ENCODE data around the gene SLC5A2. TPM values are rescaled to one million over a fixed set of nuclear protein-coding genes. Genes with fewer than 3 reads are reported as not detected.
"Not testable (repeated sequence)": the region's sequence is repeated elsewhere in the genome, so short reads cannot be mapped to it uniquely, and the experiment has no call there.

Gene SLC5A2
- total RNA-seq (1 to 10 TPM; 2.8 to 4.5 TPM), polyA plus RNA-seq (1 to 10 TPM in 1 of 2 donors, under 1 TPM in 1; 0.12 to 2.8 TPM)

DNA sequence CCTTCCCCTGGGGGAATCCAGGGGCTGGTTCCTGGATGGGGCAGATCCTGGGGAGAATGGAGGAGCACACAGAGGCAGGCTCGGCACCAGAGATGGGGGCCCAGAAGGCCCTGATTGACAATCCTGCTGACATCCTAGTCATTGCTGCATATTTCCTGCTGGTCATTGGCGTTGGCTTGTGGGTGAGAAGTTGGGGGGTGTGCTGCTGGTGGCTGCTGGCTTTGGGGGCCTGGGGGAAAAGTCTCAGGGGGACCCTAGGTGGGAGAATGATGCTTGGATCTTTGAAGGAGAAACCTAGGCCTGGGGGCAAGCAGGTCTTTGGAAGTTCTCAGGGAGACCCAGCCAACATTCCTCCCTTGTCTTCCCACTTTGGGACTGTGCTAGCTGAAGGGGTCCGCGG is at the start of gene SLC5A2:
SLC5A2 (plus strand) TSS at position 43 of the 400 bp plus-strand sequence; CDS start at position 57, 14 bp downstream.
- H3K4me1 Mint-ChIP-seq = peaks cover 4 to 27% (median 16%) of the 10 kb centered on the region in 4 donors
- no peak within 1 kb of the TSS for H3K27ac ChIP-seq (ENCODE audit: low read depth, low read length)
- peaks cover 0 to 1% (median 0%) of the 10 kb centered on the region in 8 donors for H3K9me3 Mint-ChIP-seq
- DNase-seq = no peak
- no peaks in the 10 kb centered on the region for H3K27me3 ChIP-seq (ENCODE audit: insufficient read depth, low read length)
- H3K4me1 ChIP-seq (ENCODE audit: insufficient read depth, low read length) = peaks cover 13% of the 10 kb centered on the region
- intact Hi-C loops (cut with micrococcal nuclease) = no loop called here
- no peaks in the 10 kb centered on the region for H3K9me3 ChIP-seq (ENCODE audit: control insufficient read depth in 1 of 2, low read length in 2 of 2)
- peaks cover 0 to 2% of the 10 kb centered on the region in 2 donors for H3K36me3 Mint-ChIP-seq
- H3K36me3 ChIP-seq (ENCODE audit: insufficient read depth, low read length) = no peaks in the 10 kb centered on the region
- H3K4me3 Mint-ChIP-seq = no peak within 1 kb of the TSS
- ChIA-PET CTCF (ENCODE audit: partially characterized antibody) (interaction anchor here (1.7 kb wide), 1 partner anchor 23 kb away, joined by 5 read pairs; no protein-coding TSS in a partner anchor), POLR2A (ENCODE audit: partially characterized antibody) (interaction anchor here (0.8 kb wide), 1 partner anchor 25 kb away, joined by 3 read pairs; no protein-coding TSS in a partner anchor)
- peak within 1 kb of the TSS in 3 of 7 donors; percentile 5 to 34 (median 13) for H3K27ac Mint-ChIP-seq
- no peak within 1 kb of the TSS for H3K4me3 ChIP-seq (ENCODE audit: low read length in 2 of 2)
- H3K27me3 Mint-ChIP-seq = no peaks in the 10 kb centered on the region

DNA sequence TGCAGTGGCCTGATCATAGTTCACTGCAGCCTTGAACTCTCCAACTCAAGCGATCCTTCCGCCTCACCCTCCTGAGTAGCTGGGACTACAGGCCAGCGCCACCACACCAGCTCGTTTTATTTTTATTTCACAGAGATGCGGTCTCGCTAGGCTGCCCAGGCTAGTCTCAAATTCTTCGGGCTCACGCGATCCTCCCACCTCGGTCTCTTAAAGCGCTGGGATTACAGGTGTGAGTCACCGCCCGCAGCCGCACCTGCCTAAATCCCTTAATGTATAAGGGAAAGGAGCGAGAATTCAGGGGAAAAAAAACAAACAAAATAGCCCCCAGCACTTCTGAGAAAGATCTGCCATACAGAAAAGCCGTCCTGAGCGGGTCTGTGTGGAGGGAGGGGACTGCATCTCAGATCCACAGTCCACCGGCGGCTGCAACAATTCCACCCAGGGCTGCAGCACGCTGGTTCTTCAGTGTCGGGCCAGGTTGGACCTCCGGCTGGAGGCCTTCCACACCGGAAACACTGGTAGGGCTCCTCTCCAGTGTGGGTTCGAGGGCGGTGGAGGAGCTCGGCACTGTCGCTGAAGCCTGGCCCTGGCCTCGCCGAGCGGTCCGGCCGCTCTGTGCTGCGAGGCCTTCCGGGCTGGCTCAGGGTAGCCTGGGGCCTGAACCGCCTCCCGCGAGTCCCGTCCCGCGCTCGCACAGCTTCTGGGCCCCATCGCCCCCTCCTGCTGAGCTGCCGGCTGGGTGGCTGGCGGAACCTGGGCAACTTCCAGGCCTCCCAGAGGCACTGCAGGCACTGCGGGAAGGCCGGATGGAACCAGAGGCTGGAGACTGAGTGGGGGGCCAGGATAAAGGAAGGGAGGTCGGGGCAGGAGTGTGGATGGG is 47.3 kb upstream of the SLC5A2 start:
- no peak overlapping the region for H3K4me3 ChIP-seq (ENCODE audit: low read length in 2 of 2)
- Mint-ChIP-seq H3K27ac (no peak overlapping the region), H3K27me3 (no peaks in the 10 kb centered on the region), H3K36me3 (no peaks in the 10 kb centered on the region), H3K4me3 (no peak overlapping the region), H3K4me1 (no peaks in the 10 kb centered on the region), H3K9me3 (no peaks in the 10 kb centered on the region)
- H3K27me3 ChIP-seq (ENCODE audit: insufficient read depth, low read length) = no peaks in the 10 kb centered on the region
- DNase-seq = no peak
- ChIA-PET CTCF (ENCODE audit: partially characterized antibody) (no interaction called here), POLR2A (ENCODE audit: partially characterized antibody) (no interaction called here)
- no peaks in the 10 kb centered on the region for H3K4me1 ChIP-seq (ENCODE audit: insufficient read depth, low read length)
- intact Hi-C loops (cut with micrococcal nuclease) = no loop called here
- H3K36me3 ChIP-seq (ENCODE audit: insufficient read depth, low read length) = no peaks in the 10 kb centered on the region
- H3K9me3 ChIP-seq (ENCODE audit: control insufficient read depth in 1 of 2, low read length in 2 of 2) = no peaks in the 10 kb centered on the region
- H3K27ac ChIP-seq (ENCODE audit: low read depth, low read length) = no peak overlapping the region

DNA sequence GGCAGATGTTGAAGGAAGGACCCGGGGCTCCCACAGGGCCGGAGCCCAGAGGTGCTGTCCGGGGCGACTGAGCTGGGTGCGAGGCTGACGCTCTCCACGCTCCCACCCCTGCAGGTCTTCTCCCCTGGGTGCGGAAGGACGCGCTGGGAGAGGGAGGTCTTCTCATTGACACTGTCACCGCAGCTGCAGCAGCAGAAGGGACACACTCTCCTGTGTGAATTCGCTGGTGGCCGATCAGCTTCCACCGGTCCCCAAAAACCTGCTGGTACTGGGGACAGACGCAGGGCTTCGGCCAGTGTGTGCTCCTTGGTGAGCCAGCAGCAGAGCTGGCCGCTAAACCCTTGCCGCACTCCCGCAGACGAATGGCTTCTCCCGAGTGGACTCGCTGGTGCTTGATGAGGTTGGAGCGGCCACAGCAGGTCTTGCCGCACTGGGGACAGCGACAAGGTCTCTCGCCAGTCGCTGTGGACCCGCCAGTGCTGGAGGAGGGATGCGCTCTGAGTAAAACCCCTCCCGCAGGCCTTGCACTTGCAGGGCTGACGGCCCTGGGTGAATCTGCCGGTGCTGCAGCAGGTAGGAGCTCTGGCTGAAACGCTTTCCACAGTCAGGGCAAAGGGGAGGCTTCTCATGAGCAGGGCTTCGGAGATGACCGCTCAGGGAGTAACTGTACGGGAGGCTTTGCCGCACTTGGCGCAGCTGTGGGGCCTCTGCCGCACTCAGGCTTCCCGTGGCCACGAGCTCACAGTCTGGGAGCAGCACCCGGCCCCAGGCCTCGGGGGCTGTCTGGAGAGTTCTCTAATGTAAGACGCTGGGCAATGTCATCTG is 46.5 kb upstream of the SLC5A2 start:
- no peak overlapping the region for H3K4me3 ChIP-seq (ENCODE audit: low read length in 2 of 2)
- DNase-seq = no peak
- ChIA-PET CTCF (ENCODE audit: partially characterized antibody) (interaction anchor here (0.7 kb wide), 1 partner anchor 451 kb away, joined by 3 read pairs; the partner anchor contains the start of gene HSD3B7), POLR2A (ENCODE audit: partially characterized antibody) (no interaction called here)
- H3K4me1 ChIP-seq (ENCODE audit: insufficient read depth, low read length) = no peaks in the 10 kb centered on the region
- Mint-ChIP-seq H3K36me3 (no peaks in the 10 kb centered on the region), H3K27ac (no peak overlapping the region), H3K9me3 (no peaks in the 10 kb centered on the region), H3K4me1 (no peaks in the 10 kb centered on the region), H3K27me3 (no peaks in the 10 kb centered on the region), H3K4me3 (no peak overlapping the region)
- intact Hi-C loops (cut with micrococcal nuclease) = no loop called here
- H3K27ac ChIP-seq (ENCODE audit: low read depth, low read length) = no peak overlapping the region
- H3K27me3 ChIP-seq (ENCODE audit: insufficient read depth, low read length) = no peaks in the 10 kb centered on the region
- no peaks in the 10 kb centered on the region for H3K36me3 ChIP-seq (ENCODE audit: insufficient read depth, low read length)
- no peaks in the 10 kb centered on the region for H3K9me3 ChIP-seq (ENCODE audit: control insufficient read depth in 1 of 2, low read length in 2 of 2)

DNA sequence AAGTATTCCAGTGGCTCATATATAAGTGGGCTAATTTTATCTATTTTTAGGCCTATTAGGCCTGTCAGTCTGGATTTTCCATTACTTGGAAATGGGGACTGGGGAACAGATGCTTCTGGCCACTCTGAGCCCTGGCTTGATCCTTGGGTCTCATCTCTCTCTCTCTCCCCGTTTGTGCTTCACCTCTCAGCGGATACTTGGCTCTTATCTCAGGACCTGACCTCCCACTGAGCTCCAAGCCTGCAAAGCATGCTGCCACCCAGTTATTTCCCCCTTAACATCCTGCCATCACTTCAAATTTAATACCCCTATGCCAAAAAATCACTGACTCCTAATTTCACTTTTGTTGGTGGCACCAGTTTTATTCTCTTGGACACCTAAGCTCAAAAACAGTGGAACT is 44.5 kb upstream of the SLC5A2 start:
- no peaks in the 10 kb centered on the region for H3K36me3 ChIP-seq (ENCODE audit: insufficient read depth, low read length)
- no peak overlapping the region for H3K27ac ChIP-seq (ENCODE audit: low read depth, low read length)
- Mint-ChIP-seq H3K9me3 (no peaks in the 10 kb centered on the region), H3K4me3 (no peak overlapping the region), H3K27ac (no peak overlapping the region), H3K4me1 (peaks cover 1 to 9% (median 5%) of the 10 kb centered on the region in 4 donors), H3K36me3 (peaks cover 0 to 2% of the 10 kb centered on the region in 2 donors), H3K27me3 (peaks cover 0 to 1% of the 10 kb centered on the region in 2 donors)
- no peak for DNase-seq
- no peak overlapping the region for H3K4me3 ChIP-seq (ENCODE audit: low read length in 2 of 2)
- intact Hi-C loops (cut with micrococcal nuclease) = no loop called here
- ChIA-PET POLR2A (ENCODE audit: partially characterized antibody) (no interaction called here), CTCF (ENCODE audit: partially characterized antibody) (interaction anchor here (0.7 kb wide), 1 partner anchor 453 kb away, joined by 3 read pairs; the partner anchor contains the start of gene HSD3B7)
- no peaks in the 10 kb centered on the region for H3K4me1 ChIP-seq (ENCODE audit: insufficient read depth, low read length)
- H3K27me3 ChIP-seq (ENCODE audit: insufficient read depth, low read length) = no peaks in the 10 kb centered on the region
- H3K9me3 ChIP-seq (ENCODE audit: control insufficient read depth in 1 of 2, low read length in 2 of 2) = no peaks in the 10 kb centered on the region

DNA sequence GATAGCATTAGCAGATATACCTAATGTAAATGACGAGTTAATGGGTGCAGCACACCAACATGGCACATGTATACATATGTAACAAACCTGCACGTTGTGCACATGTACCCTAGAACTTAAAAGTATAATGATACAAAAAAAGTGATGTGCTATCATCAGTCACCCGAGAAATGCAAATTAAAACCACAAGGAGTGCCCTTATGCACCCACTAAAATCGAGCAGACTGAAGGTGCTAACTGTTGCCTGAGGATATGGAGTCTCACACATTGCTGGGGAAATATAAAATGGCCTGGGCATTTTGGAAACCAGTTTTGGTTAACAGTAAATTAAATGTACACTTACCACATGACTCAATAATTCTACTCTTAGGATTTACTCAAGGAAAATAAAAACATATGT is 43.9 kb upstream of the SLC5A2 start:
- H3K4me3 Mint-ChIP-seq; H3K36me3 Mint-ChIP-seq; H3K4me1 ChIP-seq (ENCODE audit: insufficient read depth, low read length); H3K4me3 ChIP-seq (ENCODE audit: low read length in 2 of 2); CTCF ChIA-PET (ENCODE audit: partially characterized antibody); H3K27me3 Mint-ChIP-seq; H3K9me3 Mint-ChIP-seq; H3K27me3 ChIP-seq (ENCODE audit: insufficient read depth, low read length); intact Hi-C loops (cut with micrococcal nuclease); H3K36me3 ChIP-seq (ENCODE audit: insufficient read depth, low read length); H3K9me3 ChIP-seq (ENCODE audit: control insufficient read depth in 1 of 2, low read length in 2 of 2); H3K27ac ChIP-seq (ENCODE audit: low read depth, low read length); H3K27ac Mint-ChIP-seq; POLR2A ChIA-PET (ENCODE audit: partially characterized antibody); H3K4me1 Mint-ChIP-seq; DNase-seq: not testable (repeated sequence)

DNA sequence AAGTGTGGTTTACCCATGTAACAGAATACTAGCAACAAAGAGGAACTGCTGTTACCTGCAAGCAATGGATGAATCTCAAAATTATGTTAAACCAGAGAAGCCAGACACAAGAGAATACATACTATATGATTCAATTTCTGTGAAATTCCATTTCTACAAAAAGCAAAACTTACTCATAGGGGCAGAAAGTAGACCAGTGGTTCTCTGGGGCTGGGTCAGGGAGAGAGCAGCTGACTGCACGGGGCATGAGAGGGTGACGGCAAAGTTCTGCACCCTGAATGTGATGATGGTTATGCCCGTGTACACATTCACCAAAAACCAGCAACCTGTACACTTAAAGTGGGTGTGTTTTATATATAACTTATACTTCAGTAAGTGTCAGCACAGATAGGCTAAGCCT is 43.4 kb upstream of the SLC5A2 start:
- no peaks in the 10 kb centered on the region for H3K4me1 ChIP-seq (ENCODE audit: insufficient read depth, low read length)
- ChIA-PET CTCF (ENCODE audit: partially characterized antibody) (no interaction called here), POLR2A (ENCODE audit: partially characterized antibody) (no interaction called here)
- H3K27me3 Mint-ChIP-seq = peaks cover 0 to 1% of the 10 kb centered on the region in 2 donors
- H3K36me3 Mint-ChIP-seq = peaks cover 0 to 2% of the 10 kb centered on the region in 2 donors
- no peak overlapping the region for H3K27ac ChIP-seq (ENCODE audit: low read depth, low read length)
- H3K27me3 ChIP-seq (ENCODE audit: insufficient read depth, low read length) = no peaks in the 10 kb centered on the region
- DNase-seq = no peak
- H3K36me3 ChIP-seq (ENCODE audit: insufficient read depth, low read length) = no peaks in the 10 kb centered on the region
- H3K9me3 Mint-ChIP-seq = no peaks in the 10 kb centered on the region
- H3K4me3 ChIP-seq (ENCODE audit: low read length in 2 of 2) = no peak overlapping the region
- no peak overlapping the region for H3K27ac Mint-ChIP-seq
- peaks cover 1 to 9% (median 5%) of the 10 kb centered on the region in 4 donors for H3K4me1 Mint-ChIP-seq
- intact Hi-C loops (cut with micrococcal nuclease) = no loop called here
- H3K4me3 Mint-ChIP-seq = no peak overlapping the region
- H3K9me3 ChIP-seq (ENCODE audit: control insufficient read depth in 1 of 2, low read length in 2 of 2) = no peaks in the 10 kb centered on the region
